ENCODE data around the gene APOF.
"Not testable (repeated sequence)": the region's sequence is repeated elsewhere in the genome, so short reads cannot be mapped to it uniquely, and the experiment has no call there.

Gene APOF

DNA sequence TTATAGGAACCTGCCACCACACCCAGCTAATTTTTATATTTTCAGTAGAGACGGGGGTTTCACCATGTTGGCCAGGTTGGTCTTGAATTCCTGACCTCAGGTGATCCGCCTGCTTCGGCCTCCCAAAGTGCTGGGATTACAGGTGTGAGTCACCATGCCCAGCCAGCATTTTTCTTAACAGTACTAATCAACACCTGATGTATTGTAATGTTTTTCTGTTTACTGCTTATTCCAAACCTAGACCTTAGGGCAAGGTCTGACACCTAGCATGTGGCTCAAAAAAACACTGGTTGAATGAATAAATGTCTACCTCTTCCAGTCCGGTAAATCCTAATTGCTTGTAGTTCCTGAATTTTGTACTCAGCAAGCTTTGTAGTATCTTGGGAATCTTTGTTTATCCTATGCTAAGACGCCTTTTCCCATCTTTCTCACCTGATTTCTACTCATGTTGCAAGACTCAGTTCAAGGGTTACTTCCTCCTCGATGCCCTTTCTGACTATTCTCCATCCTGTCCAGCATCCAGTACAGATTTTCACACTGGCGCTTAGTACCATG, 31.6 kb downstream of the APOF start:
- DNase-seq = no peak

GRCh38 chr12:56326533-56326932, 36.1 kb downstream of the APOF start:
- DNase-seq = no peak

DNA sequence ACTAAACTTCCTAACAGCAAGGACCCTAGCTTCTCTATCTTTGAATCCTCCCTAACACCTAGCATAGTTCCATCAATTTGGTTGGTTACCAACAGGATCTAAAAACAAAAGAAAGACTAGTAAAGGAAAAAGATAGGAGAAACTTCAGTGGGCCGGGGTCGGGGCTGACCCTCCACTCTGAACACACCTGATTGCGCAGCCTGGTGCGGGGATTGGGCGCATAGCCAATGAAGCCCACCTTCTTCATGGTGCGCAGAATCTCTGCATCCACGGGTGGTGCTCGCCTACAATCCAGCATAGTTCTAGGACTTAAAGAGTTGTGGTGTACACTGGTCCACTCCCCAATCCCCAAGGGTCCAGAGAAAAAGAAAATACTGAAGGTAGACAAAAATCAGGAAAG, 36.5 kb downstream of the APOF start:
- no peak for DNase-seq

DNA sequence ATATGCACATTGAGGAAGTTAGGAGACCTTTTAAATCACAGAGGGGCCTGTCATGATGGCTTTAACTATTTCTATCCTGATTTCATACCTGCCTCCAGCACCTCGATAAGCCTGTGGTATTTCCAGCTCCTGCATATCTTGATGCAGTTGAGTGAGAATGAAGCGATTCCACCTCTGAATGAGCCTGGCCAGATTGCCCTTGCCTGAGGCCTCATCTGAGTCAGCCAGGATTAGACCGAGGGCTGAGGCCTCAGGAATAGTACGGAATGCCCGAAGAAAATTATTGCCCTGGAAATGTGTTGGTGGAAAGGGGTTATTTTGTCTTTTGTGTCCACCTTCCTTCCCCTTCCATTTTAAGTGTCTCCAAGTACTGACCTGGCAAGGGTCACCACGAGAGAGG, 38.5 kb downstream of the APOF start:
- no peak for DNase-seq

GRCh38 chr12:56321610-56322009, 41.0 kb downstream of the APOF start:
- DNase-seq = not testable (repeated sequence)

DNA sequence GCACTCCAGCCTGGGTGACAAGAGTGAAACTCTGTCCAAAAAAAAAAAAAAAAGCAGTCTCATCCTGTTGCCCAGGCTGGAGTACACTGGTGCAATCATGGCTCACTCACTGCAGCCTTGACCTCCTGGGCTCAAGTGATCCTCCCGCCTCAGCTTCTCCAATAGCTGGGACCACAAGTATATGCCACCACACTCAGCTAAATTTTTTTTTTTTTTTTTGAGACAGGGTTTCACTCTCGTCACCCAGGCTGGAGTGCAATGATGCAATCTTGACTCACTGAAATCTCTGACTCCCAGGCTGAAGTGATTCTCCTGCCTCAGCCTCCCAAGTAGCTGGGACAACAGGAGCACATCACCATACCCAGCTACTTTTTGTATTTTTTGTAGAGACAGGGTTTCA, 41.6 kb downstream of the APOF start:
- no peak for DNase-seq

GRCh38 chr12:56317675-56318074, 45.0 kb downstream of the APOF start:
- no peak for DNase-seq

DNA sequence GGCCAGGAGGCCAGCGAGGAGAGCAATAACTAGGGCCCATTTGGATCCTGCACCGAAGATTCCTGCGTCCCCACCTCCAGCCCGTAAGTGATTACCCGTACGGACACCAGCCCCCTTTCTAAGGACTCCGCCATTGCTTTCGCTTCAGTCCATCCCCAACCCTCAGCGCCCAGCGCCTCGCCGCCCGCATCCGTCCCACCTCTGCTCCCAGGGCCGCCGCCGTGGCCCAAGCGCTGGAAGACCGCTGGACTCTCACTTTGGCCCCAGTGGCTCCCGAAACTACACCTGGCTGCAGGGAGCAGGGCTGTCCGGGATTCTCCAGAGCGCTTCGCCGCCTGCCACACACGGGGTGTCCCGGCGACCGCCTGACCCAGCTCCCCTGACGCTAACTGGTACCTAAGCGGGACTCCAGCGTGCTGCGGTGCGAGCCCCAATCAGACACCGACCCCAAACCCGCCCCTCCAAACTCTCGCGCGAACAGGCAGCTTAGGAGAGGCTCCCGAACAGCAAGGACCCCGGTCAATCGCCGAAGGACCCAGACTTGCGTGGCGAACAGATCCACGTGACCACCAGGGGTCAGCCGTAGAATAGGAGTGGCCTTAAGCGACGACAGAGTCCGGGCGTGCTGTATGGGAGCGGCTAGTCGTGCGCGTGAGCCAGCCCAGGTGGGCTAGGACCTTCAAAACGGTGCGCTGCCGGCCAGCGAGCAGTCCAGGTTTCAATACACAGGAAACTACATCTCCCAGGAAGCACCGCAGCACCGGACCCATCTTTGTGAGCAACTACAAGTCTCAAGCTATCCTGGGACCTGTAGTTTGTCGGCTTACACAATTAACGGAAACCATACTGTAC, 46.8 kb downstream of the APOF start, which contains the start of gene CNPY2:
TSS of gene CNPY2 (minus strand) at position 367 of the 852 bp plus-strand sequence. CDS start 771 bp downstream, outside the sequence.
- peak; percentile 96 for DNase-seq

DNA sequence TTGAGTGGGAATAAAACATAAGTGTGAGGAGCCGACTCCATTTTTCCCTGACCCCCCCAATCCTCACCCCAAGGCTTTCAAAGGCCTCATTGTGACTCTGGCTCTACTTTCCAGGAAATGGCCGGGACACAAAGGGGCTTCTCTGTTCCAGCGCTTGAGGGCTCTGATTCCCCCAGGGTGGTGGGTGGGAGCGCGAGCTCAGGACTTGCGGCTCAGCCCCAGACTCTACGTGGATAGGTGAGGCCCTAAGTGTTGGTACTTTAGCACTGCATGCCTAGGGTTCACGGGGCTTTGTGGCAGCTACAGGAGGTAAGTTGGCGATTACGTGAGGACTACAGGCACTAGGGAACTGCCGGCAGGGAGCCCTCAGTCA, 47.4 kb downstream of the APOF start:
- DNase-seq = no peak

DNA sequence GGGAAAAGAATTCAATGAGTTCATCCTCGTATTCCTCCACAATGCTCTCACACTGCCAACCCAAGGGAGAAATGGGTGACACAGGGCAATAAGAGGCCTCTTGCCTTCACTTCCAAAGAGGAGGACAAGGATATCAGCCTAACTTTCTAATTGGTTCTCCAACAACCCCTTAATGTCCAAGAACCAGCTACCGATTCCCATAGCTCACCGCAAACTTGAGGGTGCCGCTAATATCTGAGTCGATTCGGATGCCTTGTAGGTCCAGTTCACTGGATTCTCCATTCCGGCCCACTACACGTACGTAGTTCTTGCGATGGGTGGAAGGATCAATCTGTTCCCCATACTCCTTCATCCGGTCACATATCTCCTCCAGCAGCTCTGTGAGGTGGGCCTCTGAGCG, 51.7 kb downstream of the APOF start:
- no peak for DNase-seq

Data from CD4-positive, alpha-beta T cell treated with Interleukin-17A for 1 hour (primary cell).